OCI-LY1 (cell line): Measurements from ENCODE around the gene GULP1.
"Not testable (repeated sequence)": the region's sequence is repeated elsewhere in the genome, so short reads cannot be mapped to it uniquely, and the experiment has no call there.

ENCODE experiments used
- EZH2 ChIP-seq: fragments of 200-600 bp; sonication (generic), shearing (Covaris generic); IDR thresholded peaks from 2 replicates; pipeline ENCODE4 v1.8.0; 2017; ENCODE audit warnings: borderline replicate concordance, mixed run types, mild to moderate bottlenecking, antibody characterized with exemption, low read length, moderate library complexity, mixed read lengths
- TF ChIP-seq, protein P1 (sequence below): fragments of 200-600 bp; sonication (generic), shearing (Covaris generic); IDR thresholded peaks from 2 replicates; pipeline ENCODE4 v1.5.1; 2017; ENCODE audit warnings: mild to moderate bottlenecking, antibody characterized with exemption, low read length, moderate library complexity, mixed read lengths

DNA sequence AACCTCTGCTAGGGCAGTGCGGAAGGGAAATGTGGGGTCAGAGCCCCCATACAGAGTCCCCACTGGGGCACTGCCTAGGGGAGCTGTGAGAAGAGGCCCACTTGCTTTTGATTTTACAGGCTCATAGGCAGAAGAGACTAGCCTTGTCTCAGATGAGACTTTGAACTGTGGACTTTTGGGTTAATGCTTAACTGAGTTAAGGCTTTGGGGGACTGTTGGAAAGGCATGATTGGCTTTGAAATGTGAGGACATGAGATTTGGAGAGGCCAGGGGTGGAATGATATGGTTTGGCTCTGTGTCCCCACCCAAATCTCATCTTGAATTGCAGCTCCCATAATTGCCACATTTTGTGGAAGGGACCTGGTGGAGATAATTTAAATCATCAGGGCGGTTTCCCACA is 267.8 kb downstream of the GULP1 start:
- TF ChIP-seq EZH2 = not testable (repeated sequence)
- TF ChIP-seq, protein P1, sequence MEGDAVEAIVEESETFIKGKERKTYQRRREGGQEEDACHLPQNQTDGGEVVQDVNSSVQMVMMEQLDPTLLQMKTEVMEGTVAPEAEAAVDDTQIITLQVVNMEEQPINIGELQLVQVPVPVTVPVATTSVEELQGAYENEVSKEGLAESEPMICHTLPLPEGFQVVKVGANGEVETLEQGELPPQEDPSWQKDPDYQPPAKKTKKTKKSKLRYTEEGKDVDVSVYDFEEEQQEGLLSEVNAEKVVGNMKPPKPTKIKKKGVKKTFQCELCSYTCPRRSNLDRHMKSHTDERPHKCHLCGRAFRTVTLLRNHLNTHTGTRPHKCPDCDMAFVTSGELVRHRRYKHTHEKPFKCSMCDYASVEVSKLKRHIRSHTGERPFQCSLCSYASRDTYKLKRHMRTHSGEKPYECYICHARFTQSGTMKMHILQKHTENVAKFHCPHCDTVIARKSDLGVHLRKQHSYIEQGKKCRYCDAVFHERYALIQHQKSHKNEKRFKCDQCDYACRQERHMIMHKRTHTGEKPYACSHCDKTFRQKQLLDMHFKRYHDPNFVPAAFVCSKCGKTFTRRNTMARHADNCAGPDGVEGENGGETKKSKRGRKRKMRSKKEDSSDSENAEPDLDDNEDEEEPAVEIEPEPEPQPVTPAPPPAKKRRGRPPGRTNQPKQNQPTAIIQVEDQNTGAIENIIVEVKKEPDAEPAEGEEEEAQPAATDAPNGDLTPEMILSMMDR = not testable (repeated sequence)
